ENCODE results near the gene IL4I1. TPM values are rescaled to one million over a fixed set of nuclear protein-coding genes. Genes with fewer than 3 reads are reported as not detected.

Gene IL4I1
- total RNA-seq, 1 donor from 2014 or later = 0.58 TPM

DNA sequence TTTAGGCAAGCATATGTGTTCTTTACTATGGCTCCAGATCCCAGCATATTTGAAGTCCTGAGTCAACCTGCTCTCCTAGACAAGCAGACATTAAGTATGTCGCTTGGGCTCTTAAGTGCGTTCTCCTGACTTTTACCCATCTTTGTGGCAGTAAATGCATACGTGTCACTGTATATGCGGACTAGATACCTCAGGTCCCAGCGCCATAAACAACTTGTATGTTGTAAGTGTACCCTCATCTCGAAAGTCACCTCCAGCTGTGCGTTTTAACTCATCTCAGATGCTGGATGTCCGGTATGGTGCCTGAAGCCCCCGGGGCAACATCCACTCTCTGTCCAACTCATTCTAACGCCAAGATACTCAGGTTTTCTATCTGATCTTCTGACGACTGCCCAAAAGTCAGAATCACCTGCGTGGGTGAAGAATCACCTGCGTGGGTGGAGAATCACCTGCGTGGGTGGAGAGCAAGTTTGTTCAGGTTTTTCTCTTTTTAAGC, 44.0 kb downstream of the IL4I1 start:
- peaks cover 21% of the 10 kb centered on the region for H3K36me3 Mint-ChIP-seq
- peaks cover 3% of the 10 kb centered on the region for H3K9me3 Mint-ChIP-seq
- TF ChIP-seq, protein P1, sequence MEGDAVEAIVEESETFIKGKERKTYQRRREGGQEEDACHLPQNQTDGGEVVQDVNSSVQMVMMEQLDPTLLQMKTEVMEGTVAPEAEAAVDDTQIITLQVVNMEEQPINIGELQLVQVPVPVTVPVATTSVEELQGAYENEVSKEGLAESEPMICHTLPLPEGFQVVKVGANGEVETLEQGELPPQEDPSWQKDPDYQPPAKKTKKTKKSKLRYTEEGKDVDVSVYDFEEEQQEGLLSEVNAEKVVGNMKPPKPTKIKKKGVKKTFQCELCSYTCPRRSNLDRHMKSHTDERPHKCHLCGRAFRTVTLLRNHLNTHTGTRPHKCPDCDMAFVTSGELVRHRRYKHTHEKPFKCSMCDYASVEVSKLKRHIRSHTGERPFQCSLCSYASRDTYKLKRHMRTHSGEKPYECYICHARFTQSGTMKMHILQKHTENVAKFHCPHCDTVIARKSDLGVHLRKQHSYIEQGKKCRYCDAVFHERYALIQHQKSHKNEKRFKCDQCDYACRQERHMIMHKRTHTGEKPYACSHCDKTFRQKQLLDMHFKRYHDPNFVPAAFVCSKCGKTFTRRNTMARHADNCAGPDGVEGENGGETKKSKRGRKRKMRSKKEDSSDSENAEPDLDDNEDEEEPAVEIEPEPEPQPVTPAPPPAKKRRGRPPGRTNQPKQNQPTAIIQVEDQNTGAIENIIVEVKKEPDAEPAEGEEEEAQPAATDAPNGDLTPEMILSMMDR (conservative IDR thresholded peaks at IDR 0.05) = no peak
- H3K27ac Mint-ChIP-seq = peak overlapping the region; percentile 90
- H3K27me3 Mint-ChIP-seq = no peaks in the 10 kb centered on the region
- peaks cover 18% of the 10 kb centered on the region for H3K4me1 Mint-ChIP-seq (ENCODE audit: unreplicated experiment)
- H3K4me3 Mint-ChIP-seq = peak overlapping the region; percentile 94
- no peak for DNase-seq (ENCODE audit: extremely low spot score, unreplicated experiment)

- Mint-ChIP-seq H3K4me3 (peak overlapping the region; percentile 94), H3K27me3 (no peaks in the 10 kb centered on the region), H3K9me3 (peaks cover 3% of the 10 kb centered on the region), H3K27ac (peak overlapping the region; percentile 90), H3K4me1 (ENCODE audit: unreplicated experiment) (peaks cover 18% of the 10 kb centered on the region), H3K36me3 (peaks cover 21% of the 10 kb centered on the region)
- DNase-seq (ENCODE audit: extremely low spot score, unreplicated experiment) = no peak
- TF ChIP-seq, protein P1 (conservative IDR thresholded peaks at IDR 0.05) = no peak
Observed at GRCh38 chr19:49851456-49852259, 45.0 kb downstream of the IL4I1 start.

DNA sequence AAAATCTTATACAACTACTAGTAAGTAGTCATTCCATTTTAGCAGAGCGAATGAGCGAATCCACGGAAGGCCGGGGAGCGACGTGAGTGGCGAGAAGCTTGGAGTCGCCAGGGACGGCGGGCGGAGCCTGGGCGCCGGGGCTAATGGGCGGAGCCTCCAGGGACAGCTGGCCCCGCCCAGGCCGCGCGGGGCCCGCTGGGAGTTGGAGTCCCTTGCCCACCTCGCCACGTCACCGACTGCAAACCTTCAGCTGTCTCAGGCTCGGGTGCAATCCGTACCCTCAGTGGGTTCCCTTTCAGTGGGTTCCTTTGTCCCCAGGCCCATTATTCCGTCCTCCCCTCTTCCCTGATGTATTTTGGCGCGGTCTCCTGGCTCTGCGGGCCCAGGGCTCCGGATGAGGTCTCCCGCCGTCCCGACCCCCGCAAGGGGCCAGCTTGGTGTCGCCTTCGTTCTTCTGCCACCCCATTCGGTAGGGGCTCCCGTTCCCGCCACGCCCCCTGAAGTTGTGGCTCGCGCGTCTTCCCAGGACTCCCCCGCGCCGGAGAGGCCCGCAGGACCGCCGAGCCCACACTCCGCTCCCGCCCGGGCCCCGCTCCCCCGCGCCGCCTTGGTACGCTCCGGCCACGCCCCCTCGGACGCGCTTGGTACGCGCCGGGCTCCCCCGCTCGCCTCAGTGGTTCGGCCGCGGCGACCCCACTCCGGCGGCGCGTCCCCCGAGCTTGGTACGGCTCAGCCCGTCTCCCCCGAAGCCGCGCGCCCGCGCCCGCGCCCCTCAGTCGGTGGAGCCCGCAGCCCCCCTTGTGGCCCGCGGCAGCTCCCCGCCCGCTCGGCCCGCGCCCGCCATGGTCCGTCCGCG, 46.0 kb downstream of the IL4I1 start, which contains the start of gene PTOV1:
PTOV1 (plus strand) TSS at position 673 of the 856 bp plus-strand sequence.
- TF ChIP-seq, protein P1 (conservative IDR thresholded peaks at IDR 0.05) = no peak
- peak within 1 kb of the TSS; percentile 94 for H3K4me3 Mint-ChIP-seq
- no peaks in the 10 kb centered on the region for H3K27me3 Mint-ChIP-seq
- H3K4me1 Mint-ChIP-seq (ENCODE audit: unreplicated experiment) = peaks cover 18% of the 10 kb centered on the region
- H3K9me3 Mint-ChIP-seq = peaks cover 3% of the 10 kb centered on the region
- peak within 1 kb of the TSS; percentile 94 for H3K27ac Mint-ChIP-seq
- DNase-seq (ENCODE audit: extremely low spot score, unreplicated experiment) = peak; percentile 95
- peaks cover 21% of the 10 kb centered on the region for H3K36me3 Mint-ChIP-seq

DNA sequence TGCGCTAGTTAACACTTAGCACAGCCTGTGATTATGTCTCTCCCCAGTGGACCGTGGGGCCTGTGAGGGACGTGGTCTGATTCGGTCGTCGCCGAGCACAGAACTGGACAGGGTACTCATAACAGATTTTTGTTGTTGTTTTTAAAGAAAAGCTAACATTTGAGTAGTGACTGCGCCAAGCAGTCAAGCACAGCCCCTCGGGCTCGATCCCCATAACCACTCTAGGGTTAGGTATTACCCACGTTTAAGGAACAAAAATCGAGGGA, 46.5 kb downstream of the IL4I1 start:
- H3K9me3 Mint-ChIP-seq = peaks cover 3% of the 10 kb centered on the region
- peak overlapping the region; percentile 94 for H3K27ac Mint-ChIP-seq
- TF ChIP-seq, protein P1 (conservative IDR thresholded peaks at IDR 0.05) = no peak
- peaks cover 18% of the 10 kb centered on the region for H3K4me1 Mint-ChIP-seq (ENCODE audit: unreplicated experiment)
- H3K4me3 Mint-ChIP-seq = peak overlapping the region; percentile 92
- no peaks in the 10 kb centered on the region for H3K27me3 Mint-ChIP-seq
- H3K36me3 Mint-ChIP-seq = peaks cover 21% of the 10 kb centered on the region
- DNase-seq (ENCODE audit: extremely low spot score, unreplicated experiment) = no peak

- DNase-seq (ENCODE audit: extremely low spot score, unreplicated experiment) = no peak
- Mint-ChIP-seq H3K4me3 (peak overlapping the region; percentile 92), H3K4me1 (ENCODE audit: unreplicated experiment) (peaks cover 18% of the 10 kb centered on the region), H3K36me3 (peaks cover 21% of the 10 kb centered on the region), H3K27me3 (no peaks in the 10 kb centered on the region), H3K27ac (peak overlapping the region; percentile 94), H3K9me3 (peaks cover 3% of the 10 kb centered on the region)
- TF ChIP-seq, protein P1 (conservative IDR thresholded peaks at IDR 0.05) = no peak
Observed at GRCh38 chr19:49849433-49850220, 47.1 kb downstream of the IL4I1 start.

Measured in type B pancreatic cell (in vitro differentiated cells).